Skeletal muscle satellite cell (primary cell): Measurements from ENCODE around the gene SAP30BP.

Experiments
- H3K27me3 ChIP-seq: 2 replicates; pipeline ENCODE4 v1.7.0; 2013; ENCODE audit warnings: low read length; ENCODE audit not compliant: control insufficient read depth, insufficient read depth
- H3K36me3 ChIP-seq: 2 replicates; pipeline ENCODE4 v1.7.0; 2013; ENCODE audit warnings: mild to moderate bottlenecking, control low read depth, low read length; ENCODE audit not compliant: insufficient read depth
- H3K4me1 ChIP-seq: 2 replicates; pipeline ENCODE4 v1.7.0; 2013; ENCODE audit warnings: low read length; ENCODE audit not compliant: control insufficient read depth, insufficient read depth
- H3K4me2 ChIP-seq: 2 replicates; pipeline ENCODE4 v1.7.0; 2013; ENCODE audit warnings: mild to moderate bottlenecking, low read length
- H3K4me3 ChIP-seq: 2 replicates; pipeline ENCODE4 v1.7.0; 2013; ENCODE audit warnings: low read length
- H3K9ac ChIP-seq: 2 replicates; pipeline ENCODE4 v1.7.0; 2013; ENCODE audit warnings: mild to moderate bottlenecking, low read depth, low read length, moderate library complexity
- H3K9me3 ChIP-seq: replicated peaks from 2 replicates; pipeline ENCODE4 v1.7.0; 2013; ENCODE audit warnings: mild to moderate bottlenecking, control low read depth, low read length

SAP30BP gene

GRCh38 chr17:75750661-75751423 lies 83.7 kb downstream of the SAP30BP start:
- no peak overlapping the region for H3K4me3 ChIP-seq
- H3K4me2 ChIP-seq, result no peak overlapping the region
- H3K4me1 ChIP-seq, result peaks cover 28% of the 10 kb centered on the region
- no peak overlapping the region for H3K9ac ChIP-seq
- no peaks in the 10 kb centered on the region for H3K9me3 ChIP-seq
- H3K27me3 ChIP-seq, result peaks cover 6% of the 10 kb centered on the region
- H3K36me3 ChIP-seq, result no peaks in the 10 kb centered on the region

- H3K4me1 ChIP-seq, result peaks cover 32% of the 10 kb centered on the region
- H3K27me3 ChIP-seq, result peaks cover 6% of the 10 kb centered on the region
- no peaks in the 10 kb centered on the region for H3K9me3 ChIP-seq
- no peak overlapping the region for H3K4me3 ChIP-seq
- no peaks in the 10 kb centered on the region for H3K36me3 ChIP-seq
- no peak overlapping the region for H3K4me2 ChIP-seq
- no peak overlapping the region for H3K9ac ChIP-seq
These were observed 84.7 kb downstream of the SAP30BP start for GRCh38 chr17:75751676-75752404.

- Histone ChIP-seq H3K4me2 (no peak overlapping the region), H3K27me3 (peaks cover 6% of the 10 kb centered on the region), H3K9me3 (no peaks in the 10 kb centered on the region), H3K4me1 (peaks cover 32% of the 10 kb centered on the region), H3K4me3 (no peak overlapping the region), H3K36me3 (no peaks in the 10 kb centered on the region), H3K9ac (no peak overlapping the region)
These were observed 85.2 kb downstream of the SAP30BP start for GRCh38 chr17:75752405-75752709.

- Histone ChIP-seq H3K9me3 (no peaks in the 10 kb centered on the region), H3K27me3 (peaks cover 6% of the 10 kb centered on the region), H3K9ac (peak overlapping the region; percentile 67), H3K4me1 (peaks cover 32% of the 10 kb centered on the region), H3K4me2 (peak overlapping the region; percentile 93), H3K4me3 (peak overlapping the region; percentile 70), H3K36me3 (no peaks in the 10 kb centered on the region)
These were observed 85.8 kb downstream of the SAP30BP start for GRCh38 chr17:75752802-75753513.

- Histone ChIP-seq H3K9ac (peak overlapping the region; percentile 67), H3K4me3 (peak overlapping the region; percentile 70), H3K36me3 (no peaks in the 10 kb centered on the region), H3K9me3 (no peaks in the 10 kb centered on the region), H3K27me3 (peaks cover 6% of the 10 kb centered on the region), H3K4me2 (peak overlapping the region; percentile 93), H3K4me1 (peaks cover 32% of the 10 kb centered on the region)
These were observed 86.6 kb downstream of the SAP30BP start for GRCh38 chr17:75753514-75754377.

GRCh38 chr17:75754378-75755204 lies 87.5 kb downstream of the SAP30BP start:
- Histone ChIP-seq H3K4me1 (peaks cover 31% of the 10 kb centered on the region), H3K36me3 (no peaks in the 10 kb centered on the region), H3K9me3 (no peaks in the 10 kb centered on the region), H3K4me2 (no peak overlapping the region), H3K4me3 (peak overlapping the region; percentile 70), H3K9ac (peak overlapping the region; percentile 67), H3K27me3 (peaks cover 6% of the 10 kb centered on the region)

- H3K4me1 ChIP-seq, result peaks cover 28% of the 10 kb centered on the region
- H3K9me3 ChIP-seq, result no peaks in the 10 kb centered on the region
- no peaks in the 10 kb centered on the region for H3K36me3 ChIP-seq
- H3K27me3 ChIP-seq, result peaks cover 6% of the 10 kb centered on the region
- no peak overlapping the region for H3K9ac ChIP-seq
- H3K4me3 ChIP-seq, result no peak overlapping the region
- H3K4me2 ChIP-seq, result peak overlapping the region; percentile 1
These were observed 88.2 kb downstream of the SAP30BP start for GRCh38 chr17:75755205-75755901.

GRCh38 chr17:75755990-75756389 lies 88.9 kb downstream of the SAP30BP start:
- Histone ChIP-seq H3K4me1 (peaks cover 28% of the 10 kb centered on the region), H3K4me3 (no peak overlapping the region), H3K4me2 (peak overlapping the region; percentile 1), H3K9me3 (no peaks in the 10 kb centered on the region), H3K27me3 (peaks cover 6% of the 10 kb centered on the region), H3K36me3 (no peaks in the 10 kb centered on the region), H3K9ac (no peak overlapping the region)

- no peaks in the 10 kb centered on the region for H3K36me3 ChIP-seq
These were observed 89.4 kb downstream of the SAP30BP start for GRCh38 chr17:75756451-75757085.

More at GRCh38 chr17:75756451-75757085, 89.4 kb downstream of the SAP30BP start:
- peaks cover 6% of the 10 kb centered on the region for H3K27me3 ChIP-seq
- no peak overlapping the region for H3K4me3 ChIP-seq
- H3K9ac ChIP-seq, result no peak overlapping the region
- H3K9me3 ChIP-seq, result no peaks in the 10 kb centered on the region
- H3K4me2 ChIP-seq, result no peak overlapping the region
- peaks cover 28% of the 10 kb centered on the region for H3K4me1 ChIP-seq
